Amygdala (tissue), 56 donors: Measurements from ENCODE around the gene ELMOD3.
A peak's percentile ranks its signal among the peaks of the same experiment; 100 is the strongest.
"Not testable (repeated sequence)": the region's sequence is repeated elsewhere in the genome, so short reads cannot be mapped to it uniquely, and the experiment has no call there.

ENCODE experiments used
- DNase-seq, 56 donors: peaks; one replicate each; lab custom pipeline; 2025; lab: John Stamatoyannopoulos, UW

Gene ELMOD3

GRCh38 chr2:85367180-85367579 lies 12.6 kb downstream of the ELMOD3 start:
- no peak for DNase-seq

DNA sequence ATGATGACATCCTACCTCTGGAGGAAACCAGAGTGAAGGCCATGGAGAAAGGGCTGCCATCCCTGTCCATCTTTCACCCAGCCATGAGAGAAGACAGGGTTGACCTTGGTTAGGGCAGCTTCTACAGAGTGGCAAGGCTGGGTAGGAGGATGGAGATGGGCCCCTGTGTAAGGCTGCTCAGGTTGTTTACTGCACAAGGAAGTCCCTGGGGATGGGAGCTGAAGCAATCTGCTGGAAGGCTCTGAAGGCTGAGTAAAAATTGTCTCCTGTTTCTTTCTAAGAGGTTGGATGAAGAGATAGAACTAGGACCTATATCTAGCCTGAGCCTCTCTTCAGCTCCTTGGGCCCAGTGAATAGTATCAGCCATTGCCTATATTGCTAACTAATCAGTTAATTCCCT lies 14.4 kb downstream of the ELMOD3 start:
- no peak for DNase-seq

GRCh38 chr2:85369500-85369899 lies 14.9 kb downstream of the ELMOD3 start:
- no peak for DNase-seq

- DNase-seq = no peak
These were observed 16.5 kb downstream of the ELMOD3 start for GRCh38 chr2:85371045-85371444.

- DNase-seq = no peak
These were observed 21.9 kb downstream of the ELMOD3 start for GRCh38 chr2:85376291-85377065.

- no peak for DNase-seq
These were observed 22.5 kb downstream of the ELMOD3 start for GRCh38 chr2:85377083-85377482.

DNA sequence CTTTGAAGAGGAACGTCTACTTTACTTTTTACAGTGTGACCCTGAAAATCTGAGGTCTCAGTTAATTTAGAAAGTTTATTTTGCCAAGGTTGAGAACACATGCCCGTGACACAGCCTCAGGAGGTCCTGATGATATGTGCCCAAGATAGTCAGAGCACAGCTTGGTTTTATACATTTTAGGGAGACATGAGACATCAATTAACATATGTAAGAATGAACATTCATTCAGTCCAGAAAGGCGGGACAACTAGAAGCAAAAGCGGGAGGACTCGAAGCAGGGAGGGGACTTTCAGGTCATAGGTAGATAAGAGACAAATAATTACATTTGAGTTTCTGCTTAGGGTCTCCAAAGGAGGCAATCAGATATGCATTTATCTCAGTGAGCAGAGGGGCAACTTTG lies 23.7 kb downstream of the ELMOD3 start:
- no peak for DNase-seq

DNA sequence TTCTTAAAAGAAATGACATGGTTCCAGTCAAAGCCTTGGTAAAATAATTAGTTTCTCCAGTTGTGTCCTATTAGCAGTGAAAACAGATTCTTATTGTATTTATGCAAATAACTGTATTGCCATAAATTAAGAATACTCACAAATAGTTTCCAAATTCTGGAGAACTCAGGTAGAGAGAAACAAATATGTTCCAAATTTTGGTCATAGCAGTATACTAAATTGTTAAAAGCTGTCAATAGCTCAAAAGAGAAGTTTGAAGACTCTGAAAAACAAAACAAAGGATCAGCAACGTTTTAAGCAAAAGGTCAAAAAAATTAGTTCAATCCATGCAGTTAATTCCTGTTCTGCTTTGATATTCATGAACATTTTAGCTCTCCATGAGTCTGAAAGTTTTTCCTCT lies 25.5 kb downstream of the ELMOD3 start:
- no peak for DNase-seq

GRCh38 chr2:85383151-85383550 lies 28.6 kb downstream of the ELMOD3 start:
- DNase-seq = not testable (repeated sequence)

DNA sequence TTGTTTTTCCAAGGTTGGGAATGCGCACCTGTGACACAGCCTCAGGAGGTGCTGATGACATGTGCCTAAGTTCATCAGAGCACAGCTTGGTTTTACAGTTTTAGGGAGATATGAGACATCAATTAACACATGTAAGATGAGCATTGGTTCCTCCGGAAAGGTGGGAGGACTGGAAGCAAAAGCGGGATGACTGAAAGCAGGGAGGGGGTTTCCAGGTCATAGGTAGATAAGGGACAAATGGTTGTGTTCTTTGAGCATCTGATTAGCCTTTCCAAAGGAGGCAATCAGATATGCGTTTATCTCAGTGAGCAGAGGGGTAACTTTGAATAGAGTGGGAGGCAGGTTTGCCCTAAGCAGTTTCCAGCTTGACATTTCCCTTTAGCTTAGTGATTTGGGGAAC lies 29.3 kb downstream of the ELMOD3 start:
- no peak for DNase-seq

- no peak for DNase-seq
These were observed 31.2 kb downstream of the ELMOD3 start for GRCh38 chr2:85385746-85386145.

- no peak for DNase-seq
These were observed 33.2 kb downstream of the ELMOD3 start for GRCh38 chr2:85387754-85388153.

DNA sequence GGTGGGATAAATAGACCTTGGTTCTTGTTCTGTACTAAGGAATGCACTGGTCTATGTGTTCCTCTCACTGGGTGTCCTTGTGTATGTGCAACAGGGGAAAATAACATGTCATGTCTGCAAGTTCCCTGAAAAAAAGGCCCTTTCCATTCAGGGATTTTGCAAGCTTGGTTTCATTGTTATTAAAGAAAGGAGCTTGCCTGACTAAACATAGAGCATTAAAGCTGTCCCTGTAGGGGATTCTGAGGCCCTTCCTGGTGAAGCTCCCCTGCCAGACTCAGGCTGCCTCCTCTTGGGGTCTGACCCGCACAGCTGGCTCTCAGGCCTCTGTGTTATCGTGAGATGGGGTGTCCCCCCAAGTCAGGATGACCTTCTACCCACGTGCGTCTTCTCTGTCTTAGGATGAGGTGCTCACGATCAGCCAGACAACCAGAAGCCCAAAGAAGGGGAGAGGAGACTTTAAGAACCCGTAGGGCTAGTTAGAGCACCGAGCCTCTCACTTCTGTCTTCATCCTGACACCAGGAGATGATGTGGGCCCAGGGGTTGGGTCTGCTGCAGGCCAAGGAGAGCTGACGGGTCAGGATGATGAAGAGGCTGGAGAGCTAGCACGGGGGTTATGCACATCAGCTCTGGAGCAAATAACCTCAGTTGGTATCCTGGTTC lies 34.4 kb downstream of the ELMOD3 start:
- DNase-seq = no peak

DNA sequence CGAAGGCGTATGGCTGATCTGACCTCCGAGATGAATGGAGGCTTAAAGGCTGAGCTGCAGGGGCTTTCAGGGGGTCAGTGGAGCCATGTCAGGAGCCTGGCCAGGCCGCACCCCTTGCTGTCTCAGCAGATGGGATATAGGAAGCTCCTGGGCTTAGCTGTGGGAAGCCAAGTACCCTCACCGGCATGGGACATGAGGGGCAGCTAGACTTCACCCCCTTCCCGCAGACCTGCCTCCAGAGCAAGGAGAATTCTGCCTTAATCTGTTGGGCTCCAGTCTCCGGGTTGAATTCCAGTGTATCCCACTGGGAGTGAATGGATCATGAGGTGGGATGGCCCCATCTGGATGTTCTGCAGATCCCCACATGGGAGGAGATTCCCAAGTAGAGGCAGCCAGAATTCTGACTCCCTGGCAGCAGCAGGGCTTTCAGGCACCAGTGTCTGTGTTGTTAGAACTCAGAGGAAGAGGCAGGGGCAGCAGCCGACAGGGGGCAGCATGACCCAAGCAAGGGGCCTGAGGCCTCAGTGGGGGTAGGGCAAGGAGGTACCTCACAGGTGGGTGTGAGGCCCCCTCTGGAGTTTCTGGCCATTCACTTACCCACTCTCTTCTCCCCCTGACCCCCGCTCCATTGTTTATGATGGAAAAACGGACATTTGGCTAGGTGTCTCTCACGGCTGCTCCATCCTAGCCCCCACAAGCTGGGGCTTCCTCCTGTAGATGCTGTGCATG lies 36.5 kb downstream of the ELMOD3 start:
- peak in 26 of 56 donors; percentile 10 to 64 (median 26) for DNase-seq

- no peak for DNase-seq
These were observed 39.3 kb downstream of the ELMOD3 start for GRCh38 chr2:85393836-85394235.

DNA sequence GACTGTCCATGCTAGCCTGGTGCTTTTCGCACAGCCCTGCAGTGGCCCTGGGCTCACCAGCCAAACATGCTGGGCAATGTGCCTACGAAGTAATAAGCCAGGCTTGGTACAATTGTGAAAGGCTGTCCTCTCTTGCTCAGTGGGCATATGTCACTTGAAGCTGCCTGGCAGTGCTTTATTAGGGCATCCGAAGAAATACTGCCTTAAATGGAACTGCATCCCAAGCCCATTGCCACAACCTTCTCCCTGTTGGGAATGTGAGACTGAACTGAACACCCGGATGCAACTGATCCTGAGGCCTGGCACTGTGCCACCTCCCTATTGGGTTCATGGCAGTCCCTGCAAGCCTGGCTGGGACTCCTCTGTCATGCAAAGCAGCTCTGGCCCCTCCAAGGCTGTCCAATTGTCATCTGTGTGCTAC lies 39.7 kb downstream of the ELMOD3 start:
- DNase-seq = peak in 40 of 56 donors; percentile 11 to 83 (median 61)

GRCh38 chr2:85394976-85395375 lies 40.4 kb downstream of the ELMOD3 start:
- no peak for DNase-seq

GRCh38 chr2:85395912-85396475 lies 41.4 kb downstream of the ELMOD3 start:
- DNase-seq = no peak

- DNase-seq = no peak
These were observed 42.2 kb downstream of the ELMOD3 start for GRCh38 chr2:85396531-85397470.

DNA sequence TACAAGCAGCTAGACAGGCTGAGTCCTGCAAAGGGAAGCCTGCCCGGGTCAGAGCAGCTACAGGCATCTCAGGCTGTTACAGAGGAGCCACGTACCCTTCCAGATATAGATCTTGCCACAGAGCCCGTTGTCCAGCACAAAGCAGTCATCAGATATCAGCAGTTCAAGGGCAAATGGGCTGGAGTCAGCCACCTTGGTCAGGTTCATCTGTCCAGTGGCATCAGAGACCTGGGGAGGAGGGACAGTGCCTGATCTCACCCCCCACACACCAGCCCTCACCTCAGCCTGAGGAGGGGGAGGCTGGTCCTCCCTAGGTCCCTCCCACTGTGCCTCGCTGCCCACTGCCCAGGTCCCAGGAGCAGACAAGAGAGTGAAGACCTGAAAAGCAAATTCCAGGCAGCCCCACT lies 43.4 kb downstream of the ELMOD3 start:
- no peak for DNase-seq
